H1 (cell line): Measurements from ENCODE around the gene MAPK11. TPM values are rescaled to one million over a fixed set of nuclear protein-coding genes. Genes with fewer than 3 reads are reported as not detected.

ENCODE experiments used
- CBX5 ChIP-seq: fragments of 300-800, 300-1000 bp; sonication (generic); IDR thresholded peaks from 2 replicates; pipeline ENCODE4 v1.7.1; 2016; ENCODE audit warnings: antibody characterized with exemption, low read length, low read depth
- CREB1 ChIP-seq: IDR thresholded peaks from 2 replicates; pipeline ENCODE4 v1.6.1; 2012; ENCODE audit warnings: inconsistent platforms
- CTBP2 ChIP-seq: IDR thresholded peaks from 2 replicates; pipeline ENCODE4 v1.7.0; 2011; ENCODE audit warnings: borderline replicate concordance, mild to moderate bottlenecking, moderate library complexity, mixed read lengths, low read length; ENCODE audit not compliant: insufficient read depth, insufficient read length
- EGR1 ChIP-seq: IDR thresholded peaks from 2 replicates; pipeline ENCODE4 v1.6.1; 2011; ENCODE audit warnings: low read depth, low read length, borderline replicate concordance
- EZH2 ChIP-seq: fragments of 200-600 bp; sonication (generic); IDR thresholded peaks from 2 replicates; pipeline ENCODE4 v1.7.1; 2012; ENCODE audit warnings: low read depth, mild to moderate bottlenecking, moderate library complexity, low read length, inconsistent platforms; ENCODE audit not compliant: severe bottlenecking
- SP1 ChIP-seq: IDR thresholded peaks from 2 replicates; pipeline ENCODE4 v1.6.1; 2011; ENCODE audit warnings: low read depth, low read length
- TAF1 ChIP-seq: IDR thresholded peaks from 2 replicates; pipeline ENCODE4 v1.6.1; 2011; ENCODE audit warnings: mild to moderate bottlenecking, low read depth, low read length
- polyA plus RNA-seq, 7 experiments: library from polyadenylated mRNA; depleted of rRNA in 3 of 7; stranded (reverse) in 5 of 7; unstranded in 2 of 7; fragments of >200 nt in 5 of 7; fragments of 200-250 nt in 2 of 7; gene quantifications; 1 replicate in 5 of 7; 2 replicates in 1 of 7; 4 replicates in 1 of 7; pipeline versions ENCODE4 v1.2.1 to v1.2.3, GENCODE V29; 2011 to 2013; ENCODE audit warnings: missing spikeins in 2 of 7, mixed read lengths in 2 of 7
- total RNA-seq: library from RNA; stranded (reverse); fragmentation: NEBNext Ultra II Directional; extraction: Animal tissue kit (Norgen Biotek cat#: 25700); gene quantifications from 2 replicates; pipeline ENCODE4 v1.2.1, GENCODE V29; 2021
- TF ChIP-seq, protein P1 (sequence below): fragments of 300-600 bp; sonication (generic); IDR thresholded peaks from 2 replicates; pipeline ENCODE4 v1.7.1; 2012; ENCODE audit warnings: low read length, moderate library complexity, mild to moderate bottlenecking, inconsistent platforms; ENCODE audit not compliant: insufficient replicate concordance

MAPK11 gene
- total and polyA plus RNA-seq, 2 of the 8 experiments (the other 6 are each of a cell fraction or from before 2014, with no cell fraction given) = 0.70 to 1.5 TPM

GRCh38 chr22:50310949-50311444 lies 40.8 kb upstream of the MAPK11 start (continued):
- TF ChIP-seq, protein P1, sequence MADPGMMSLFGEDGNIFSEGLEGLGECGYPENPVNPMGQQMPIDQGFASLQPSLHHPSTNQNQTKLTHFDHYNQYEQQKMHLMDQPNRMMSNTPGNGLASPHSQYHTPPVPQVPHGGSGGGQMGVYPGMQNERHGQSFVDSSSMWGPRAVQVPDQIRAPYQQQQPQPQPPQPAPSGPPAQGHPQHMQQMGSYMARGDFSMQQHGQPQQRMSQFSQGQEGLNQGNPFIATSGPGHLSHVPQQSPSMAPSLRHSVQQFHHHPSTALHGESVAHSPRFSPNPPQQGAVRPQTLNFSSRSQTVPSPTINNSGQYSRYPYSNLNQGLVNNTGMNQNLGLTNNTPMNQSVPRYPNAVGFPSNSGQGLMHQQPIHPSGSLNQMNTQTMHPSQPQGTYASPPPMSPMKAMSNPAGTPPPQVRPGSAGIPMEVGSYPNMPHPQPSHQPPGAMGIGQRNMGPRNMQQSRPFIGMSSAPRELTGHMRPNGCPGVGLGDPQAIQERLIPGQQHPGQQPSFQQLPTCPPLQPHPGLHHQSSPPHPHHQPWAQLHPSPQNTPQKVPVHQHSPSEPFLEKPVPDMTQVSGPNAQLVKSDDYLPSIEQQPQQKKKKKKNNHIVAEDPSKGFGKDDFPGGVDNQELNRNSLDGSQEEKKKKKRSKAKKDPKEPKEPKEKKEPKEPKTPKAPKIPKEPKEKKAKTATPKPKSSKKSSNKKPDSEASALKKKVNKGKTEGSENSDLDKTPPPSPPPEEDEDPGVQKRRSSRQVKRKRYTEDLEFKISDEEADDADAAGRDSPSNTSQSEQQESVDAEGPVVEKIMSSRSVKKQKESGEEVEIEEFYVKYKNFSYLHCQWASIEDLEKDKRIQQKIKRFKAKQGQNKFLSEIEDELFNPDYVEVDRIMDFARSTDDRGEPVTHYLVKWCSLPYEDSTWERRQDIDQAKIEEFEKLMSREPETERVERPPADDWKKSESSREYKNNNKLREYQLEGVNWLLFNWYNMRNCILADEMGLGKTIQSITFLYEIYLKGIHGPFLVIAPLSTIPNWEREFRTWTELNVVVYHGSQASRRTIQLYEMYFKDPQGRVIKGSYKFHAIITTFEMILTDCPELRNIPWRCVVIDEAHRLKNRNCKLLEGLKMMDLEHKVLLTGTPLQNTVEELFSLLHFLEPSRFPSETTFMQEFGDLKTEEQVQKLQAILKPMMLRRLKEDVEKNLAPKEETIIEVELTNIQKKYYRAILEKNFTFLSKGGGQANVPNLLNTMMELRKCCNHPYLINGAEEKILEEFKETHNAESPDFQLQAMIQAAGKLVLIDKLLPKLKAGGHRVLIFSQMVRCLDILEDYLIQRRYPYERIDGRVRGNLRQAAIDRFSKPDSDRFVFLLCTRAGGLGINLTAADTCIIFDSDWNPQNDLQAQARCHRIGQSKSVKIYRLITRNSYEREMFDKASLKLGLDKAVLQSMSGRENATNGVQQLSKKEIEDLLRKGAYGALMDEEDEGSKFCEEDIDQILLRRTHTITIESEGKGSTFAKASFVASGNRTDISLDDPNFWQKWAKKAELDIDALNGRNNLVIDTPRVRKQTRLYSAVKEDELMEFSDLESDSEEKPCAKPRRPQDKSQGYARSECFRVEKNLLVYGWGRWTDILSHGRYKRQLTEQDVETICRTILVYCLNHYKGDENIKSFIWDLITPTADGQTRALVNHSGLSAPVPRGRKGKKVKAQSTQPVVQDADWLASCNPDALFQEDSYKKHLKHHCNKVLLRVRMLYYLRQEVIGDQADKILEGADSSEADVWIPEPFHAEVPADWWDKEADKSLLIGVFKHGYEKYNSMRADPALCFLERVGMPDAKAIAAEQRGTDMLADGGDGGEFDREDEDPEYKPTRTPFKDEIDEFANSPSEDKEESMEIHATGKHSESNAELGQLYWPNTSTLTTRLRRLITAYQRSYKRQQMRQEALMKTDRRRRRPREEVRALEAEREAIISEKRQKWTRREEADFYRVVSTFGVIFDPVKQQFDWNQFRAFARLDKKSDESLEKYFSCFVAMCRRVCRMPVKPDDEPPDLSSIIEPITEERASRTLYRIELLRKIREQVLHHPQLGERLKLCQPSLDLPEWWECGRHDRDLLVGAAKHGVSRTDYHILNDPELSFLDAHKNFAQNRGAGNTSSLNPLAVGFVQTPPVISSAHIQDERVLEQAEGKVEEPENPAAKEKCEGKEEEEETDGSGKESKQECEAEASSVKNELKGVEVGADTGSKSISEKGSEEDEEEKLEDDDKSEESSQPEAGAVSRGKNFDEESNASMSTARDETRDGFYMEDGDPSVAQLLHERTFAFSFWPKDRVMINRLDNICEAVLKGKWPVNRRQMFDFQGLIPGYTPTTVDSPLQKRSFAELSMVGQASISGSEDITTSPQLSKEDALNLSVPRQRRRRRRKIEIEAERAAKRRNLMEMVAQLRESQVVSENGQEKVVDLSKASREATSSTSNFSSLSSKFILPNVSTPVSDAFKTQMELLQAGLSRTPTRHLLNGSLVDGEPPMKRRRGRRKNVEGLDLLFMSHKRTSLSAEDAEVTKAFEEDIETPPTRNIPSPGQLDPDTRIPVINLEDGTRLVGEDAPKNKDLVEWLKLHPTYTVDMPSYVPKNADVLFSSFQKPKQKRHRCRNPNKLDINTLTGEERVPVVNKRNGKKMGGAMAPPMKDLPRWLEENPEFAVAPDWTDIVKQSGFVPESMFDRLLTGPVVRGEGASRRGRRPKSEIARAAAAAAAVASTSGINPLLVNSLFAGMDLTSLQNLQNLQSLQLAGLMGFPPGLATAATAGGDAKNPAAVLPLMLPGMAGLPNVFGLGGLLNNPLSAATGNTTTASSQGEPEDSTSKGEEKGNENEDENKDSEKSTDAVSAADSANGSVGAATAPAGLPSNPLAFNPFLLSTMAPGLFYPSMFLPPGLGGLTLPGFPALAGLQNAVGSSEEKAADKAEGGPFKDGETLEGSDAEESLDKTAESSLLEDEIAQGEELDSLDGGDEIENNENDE = no peak
- TF ChIP-seq EZH2 = no peak
- TF ChIP-seq CTBP2 = no peak
- TF ChIP-seq CBX5 = no peak
- no peak for TF ChIP-seq CREB1
- TF ChIP-seq EGR1 = no peak
- TF ChIP-seq SP1 = no peak
- no peak for TF ChIP-seq TAF1
